GM12801 (cell line): ENCODE measurements around the gene TMEM131.

Source experiments
- TF ChIP-seq, protein P1 (sequence below): IDR thresholded peaks from one replicate; pipeline ENCODE4 v1.5.1; 2011; ENCODE audit warnings: control low read depth; ENCODE audit not compliant: insufficient read length; ENCODE audit errors: extremely low read depth

Gene TMEM131

DNA sequence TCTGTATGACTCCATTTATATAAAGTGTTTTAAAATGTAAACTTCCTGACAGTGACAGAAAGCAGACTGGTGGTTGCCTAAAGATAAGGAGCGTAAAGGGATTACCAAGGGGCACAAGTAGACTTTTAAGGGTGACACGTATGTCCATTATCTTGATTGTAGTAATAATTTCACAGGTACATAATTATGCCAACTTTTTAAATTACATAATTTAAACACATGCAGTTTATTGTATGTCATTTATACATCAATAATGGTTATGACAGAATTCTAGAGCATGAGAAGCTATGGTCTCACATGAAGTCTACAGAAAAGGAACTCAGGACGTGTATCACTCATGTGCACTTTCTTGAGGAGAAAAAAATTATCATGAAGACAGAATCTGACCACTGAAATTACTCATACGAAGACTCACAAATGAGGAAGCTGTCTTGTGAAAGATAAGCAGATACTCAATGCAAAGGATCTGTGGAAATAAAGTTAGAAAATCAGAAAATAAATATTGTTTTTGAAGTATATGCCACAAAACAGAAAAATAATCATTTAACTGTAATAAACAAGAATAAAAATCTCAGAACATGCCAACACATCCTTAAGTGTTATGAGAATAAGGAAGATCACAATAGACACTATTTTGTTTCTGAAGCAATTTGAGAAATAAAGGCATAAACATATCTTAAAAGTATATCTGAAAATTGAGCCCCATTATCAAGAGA, 84.4 kb downstream of the TMEM131 start:
- TF ChIP-seq, protein P1, sequence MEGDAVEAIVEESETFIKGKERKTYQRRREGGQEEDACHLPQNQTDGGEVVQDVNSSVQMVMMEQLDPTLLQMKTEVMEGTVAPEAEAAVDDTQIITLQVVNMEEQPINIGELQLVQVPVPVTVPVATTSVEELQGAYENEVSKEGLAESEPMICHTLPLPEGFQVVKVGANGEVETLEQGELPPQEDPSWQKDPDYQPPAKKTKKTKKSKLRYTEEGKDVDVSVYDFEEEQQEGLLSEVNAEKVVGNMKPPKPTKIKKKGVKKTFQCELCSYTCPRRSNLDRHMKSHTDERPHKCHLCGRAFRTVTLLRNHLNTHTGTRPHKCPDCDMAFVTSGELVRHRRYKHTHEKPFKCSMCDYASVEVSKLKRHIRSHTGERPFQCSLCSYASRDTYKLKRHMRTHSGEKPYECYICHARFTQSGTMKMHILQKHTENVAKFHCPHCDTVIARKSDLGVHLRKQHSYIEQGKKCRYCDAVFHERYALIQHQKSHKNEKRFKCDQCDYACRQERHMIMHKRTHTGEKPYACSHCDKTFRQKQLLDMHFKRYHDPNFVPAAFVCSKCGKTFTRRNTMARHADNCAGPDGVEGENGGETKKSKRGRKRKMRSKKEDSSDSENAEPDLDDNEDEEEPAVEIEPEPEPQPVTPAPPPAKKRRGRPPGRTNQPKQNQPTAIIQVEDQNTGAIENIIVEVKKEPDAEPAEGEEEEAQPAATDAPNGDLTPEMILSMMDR = no peak

DNA sequence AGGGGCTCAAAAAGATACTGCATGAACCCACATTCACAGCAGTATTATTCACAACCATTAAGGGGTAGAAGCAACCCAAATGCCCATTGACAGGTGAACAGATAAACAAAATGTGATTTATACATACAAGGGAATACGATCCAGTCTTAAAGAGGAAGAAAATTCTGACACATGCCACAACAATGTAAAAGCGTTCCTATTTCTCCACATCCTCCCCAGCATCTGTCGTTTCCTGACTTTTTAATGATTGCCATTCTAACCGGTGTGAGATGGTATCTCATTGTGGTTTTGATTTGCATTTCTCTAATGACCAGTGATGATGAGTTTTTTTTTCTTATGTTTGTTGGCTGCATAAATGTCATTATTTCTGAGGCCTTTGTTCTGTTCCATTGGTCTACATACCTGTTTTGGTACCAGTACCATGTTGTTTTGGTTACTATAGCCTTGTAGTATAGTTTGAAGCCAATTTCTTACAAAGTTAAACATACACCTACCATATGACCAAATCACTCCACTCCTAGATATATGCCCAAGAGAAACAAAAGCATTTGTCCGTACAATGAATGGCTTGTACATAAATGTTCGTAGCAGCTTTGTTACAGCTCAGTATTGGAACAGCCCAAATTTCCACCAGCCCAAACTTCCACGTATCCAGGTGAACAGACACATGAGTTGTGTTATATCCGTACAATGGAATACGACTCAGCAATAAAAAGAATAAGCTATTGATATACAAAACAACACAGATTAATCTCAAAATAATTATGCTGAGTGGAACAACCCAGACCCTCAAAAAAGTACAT, 85.1 kb downstream of the TMEM131 start:
- TF ChIP-seq, protein P1 = no peak

DNA sequence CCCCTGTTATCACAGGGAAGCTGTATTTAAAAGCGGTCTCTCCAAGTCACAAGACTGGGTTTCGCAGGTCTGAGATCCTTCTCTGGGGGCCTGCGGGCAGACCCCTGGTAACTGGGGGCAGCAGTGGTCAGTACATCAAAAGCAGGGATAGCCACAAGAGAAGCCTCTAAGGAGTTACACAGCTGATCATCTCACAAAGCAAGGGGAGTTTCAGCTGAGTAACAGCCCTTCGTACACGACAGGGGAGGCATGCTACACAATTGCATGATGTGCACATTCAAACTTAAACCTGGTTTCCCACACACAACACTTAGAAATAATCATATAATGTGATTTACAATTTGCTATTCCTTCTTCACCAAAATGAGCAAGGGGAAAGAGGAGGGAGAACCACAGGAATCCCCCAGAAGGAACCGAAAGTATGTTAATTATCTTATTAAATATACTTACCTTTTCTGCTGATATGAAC, 87.5 kb downstream of the TMEM131 start:
- TF ChIP-seq, protein P1 = no peak

DNA sequence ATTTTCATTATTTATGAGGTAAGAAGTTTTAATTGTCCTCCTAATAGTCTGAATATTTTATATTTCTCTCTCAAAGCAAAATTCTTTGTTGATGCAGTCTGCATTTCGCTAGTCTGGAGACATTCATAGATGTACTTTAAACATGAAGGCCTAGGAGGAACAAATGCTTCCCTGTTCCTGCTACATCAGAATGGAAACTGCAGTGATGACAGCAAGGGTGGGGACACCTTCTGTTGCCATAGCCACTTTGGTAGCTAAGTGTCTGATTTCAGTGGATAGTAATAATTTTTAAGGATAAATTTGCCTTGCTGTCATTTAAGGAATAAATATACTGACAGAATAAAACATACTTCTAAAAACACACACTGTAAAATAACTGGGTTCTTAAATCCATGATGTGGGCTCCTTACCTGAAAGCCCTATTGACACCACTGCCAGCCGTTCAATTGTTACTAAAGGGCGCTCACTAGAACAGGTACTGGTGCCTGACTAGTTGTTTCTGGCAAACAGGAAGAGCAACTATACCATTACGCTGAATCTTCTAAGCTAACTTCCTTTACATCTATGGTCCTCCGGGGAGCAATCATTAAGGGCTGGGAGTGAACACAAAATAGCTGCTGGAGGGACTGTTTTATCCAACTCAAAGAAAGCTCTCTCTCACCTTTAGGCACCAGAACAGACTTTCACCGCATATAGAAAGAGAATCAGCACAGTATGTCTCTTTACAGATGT, 88.2 kb downstream of the TMEM131 start:
- TF ChIP-seq, protein P1 = no peak

DNA sequence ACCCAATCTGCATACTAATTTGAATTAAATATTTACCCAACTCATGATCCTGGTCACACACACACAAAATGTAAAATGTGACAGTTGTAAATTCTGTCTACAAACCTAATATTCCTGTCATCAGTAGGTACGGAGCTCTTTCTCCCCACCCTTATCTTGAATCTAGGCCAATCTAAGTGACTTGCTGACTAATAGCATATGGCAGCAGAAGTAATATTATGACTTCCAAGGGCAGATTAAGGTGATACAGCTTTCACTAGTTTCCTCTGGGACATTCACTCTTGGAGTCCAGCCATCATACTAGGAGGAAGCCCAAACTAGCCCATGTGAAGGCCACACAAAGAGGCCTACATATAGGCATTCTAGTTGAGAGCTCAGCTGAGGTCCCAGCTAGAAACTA, 89.4 kb downstream of the TMEM131 start:
- TF ChIP-seq, protein P1 = no peak

DNA sequence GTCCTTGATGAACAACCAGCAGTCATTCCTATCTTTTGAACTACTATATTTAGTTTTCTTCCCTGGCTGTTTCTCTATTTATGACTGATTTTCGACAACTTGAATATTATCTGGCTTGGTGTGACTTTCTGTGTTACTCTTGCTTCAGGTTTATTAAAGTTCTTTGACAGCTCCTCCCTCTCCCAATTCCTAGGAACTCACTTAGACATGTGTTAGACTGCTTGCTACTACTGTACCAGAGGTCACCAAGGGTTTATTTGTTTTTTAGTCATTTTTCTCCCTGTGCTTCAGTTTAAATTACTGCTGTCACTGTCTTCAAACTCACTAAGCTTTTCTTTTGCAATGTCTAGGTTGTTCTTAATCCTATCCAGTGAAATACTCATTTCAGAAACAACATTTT, 90.5 kb downstream of the TMEM131 start:
- TF ChIP-seq, protein P1 = no peak

DNA sequence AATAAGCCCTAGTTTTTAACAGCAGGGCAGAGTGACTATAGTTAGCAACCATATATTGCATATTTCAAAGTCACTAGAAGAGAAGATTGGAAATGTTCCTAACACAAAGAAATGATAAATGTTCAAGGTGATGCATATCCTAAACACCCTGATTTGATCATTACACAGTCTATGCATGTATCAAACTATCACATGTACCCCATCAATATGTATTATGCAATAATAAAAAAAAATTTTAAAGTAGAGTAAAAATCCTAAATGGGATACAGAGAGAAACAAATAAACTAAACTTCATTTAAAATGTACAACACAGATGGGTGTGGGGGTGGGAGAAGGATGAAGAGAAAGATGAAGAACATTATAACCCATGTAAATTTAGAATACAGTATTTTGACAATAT, 93.9 kb downstream of the TMEM131 start:
- TF ChIP-seq, protein P1 = no peak
